Adrenal gland (tissue), 12 donors: ENCODE measurements around the gene DLGAP4. TPM values are rescaled to one million over a fixed set of nuclear protein-coding genes. Genes with fewer than 3 reads are reported as not detected.
A peak's percentile ranks its signal among the peaks of the same experiment; 100 is the strongest.
"Not testable (repeated sequence)": the region's sequence is repeated elsewhere in the genome, so short reads cannot be mapped to it uniquely, and the experiment has no call there.

ENCODE experiments used
- DNase-seq, 7 donors: peaks; one replicate each; pipeline ENCODE4 v3.0.0-alpha.2; 2019 to 2020
- H3K27ac ChIP-seq, 5 donors: fragments of 200-600 bp; sonication (generic) in 4 of 5; 1 replicate in 3 of 5; 2 replicates in 2 of 5; pipeline versions ENCODE4 v1.5.1 to v1.8.0; 2016 to 2020; ENCODE audit warnings: mild to moderate bottlenecking in 1 of 5
- H3K27me3 ChIP-seq: fragments of 200-600 bp; 2 replicates; pipeline ENCODE4 v1.8.0; 2021
- H3K36me3 ChIP-seq, 2 donors: fragments of 200-600 bp; replicated peaks in 1 of 2; 1 replicate in 1 of 2; 2 replicates in 1 of 2; pipeline versions ENCODE4 v1.5.1 to v1.8.0; 2018 to 2022
- H3K4me1 ChIP-seq, 2 donors: fragments of 200-600 bp; replicated peaks in 1 of 2; 1 replicate in 1 of 2; 2 replicates in 1 of 2; pipeline versions ENCODE4 v1.5.1 to v1.8.0; 2018 to 2021
- H3K4me3 ChIP-seq, 4 donors: fragments of 200-600 bp; sonication (generic) in 3 of 4; one replicate each; pipeline ENCODE4 v1.5.1; 2016 to 2018
- H3K9me3 ChIP-seq, 3 donors: fragments of 200-600 bp; sonication (generic) in 1 of 3; replicated peaks in 1 of 3; 1 replicate in 2 of 3; 2 replicates in 1 of 3; pipeline versions ENCODE4 v1.5.1 to v1.8.0; 2016 to 2021
- CTCF ChIP-seq, 6 experiments: fragments of 450-650 bp in 4 of 6; fragments of 200-600 bp in 2 of 6; sonication (generic) in 1 of 6; IDR thresholded peaks; 1 replicate in 5 of 6; 2 replicates in 1 of 6; pipeline versions ENCODE4 v1.5.1 to v1.8.0; 2016 to 2021; ENCODE audit warnings: antibody characterized with exemption in 6 of 6, mild to moderate bottlenecking in 2 of 6, moderate library complexity in 1 of 6
- POLR2A ChIP-seq, 2 donors: fragments of 450-650 bp; IDR thresholded peaks; one replicate each; pipeline ENCODE4 v1.6.1; 2017; ENCODE audit warnings: antibody characterized with exemption in 2 of 2, mild to moderate bottlenecking in 2 of 2, moderate library complexity in 1 of 2
- WGBS, 4 donors: extraction: QIAGEN DNeasy Blood & Tissue Kit in 2 of 4; methylation state at CpG; one replicate each; pipeline versions ENCODE4 v1.1.5 to v1.1.7; 2013 to 2017; 5-methylcytosine and 5-hydroxymethylcytosine counted together
- intact Hi-C, 2 donors: fragments of 100-400 bp; cut with DNase I; formaldehyde crosslinking; loops; one replicate each; pipeline versions ENCODE4 v1.14.1 to v1.15.0; 2022 to 2023
- polyA plus RNA-seq, 3 donors: library from polyadenylated mRNA; stranded (reverse); fragments of 200-250 nt in 2 of 3; fragments of 350-450 nt in 1 of 3; fragmentation: Illumina TruSeq in 1 of 3; extraction: RNeasy Lipid Tissue Mini Kit (QIAGEN cat#74804) in 1 of 3; gene quantifications; one replicate each; pipeline ENCODE4 v1.2.3, GENCODE V29; 2013 to 2014
- total RNA-seq, 9 donors: library from RNA; depleted of rRNA in 4 of 9; stranded (reverse); fragments of >200 nt in 4 of 9; fragments of 120-200 nt in 1 of 9; fragmentation: NEBNext Ultra II Directional in 1 of 9; extraction: Animal tissue kit (Norgen Biotek cat#: 25700) in 1 of 9; gene quantifications; one replicate each; pipeline versions ENCODE4 v1.1.0 to v1.2.4, GENCODE V29; 2013 to 2023
- donor health status: healthy with polysubstance abuse.
- donor health status: Bipolar disorder and iron deficiency.
- donor health status: DM: yes; HTN: yes; CAD: no.
- donor health status: DM: no; HTN: no; CAD: no.
- donor health status: DM: no; HTN: no; CAD: no.
- donor health status: DM: yes; HTN: yes; CAD: no.

The DLGAP4 gene
- total and polyA plus RNA-seq, 12 donors: 13.5 to 95.2 (median 64.0) TPM

- intact Hi-C loops: loop anchor here in 1 of 2 donors (5.0 kb wide), 1 partner anchor 54 kb away; no protein-coding TSS in a partner anchor
- no peak overlapping the region for H3K4me3 ChIP-seq
- WGBS, 4 donors: 48 to 66% (median 54%) methylated on average over 1 of the region's 1 CpG
- H3K27ac ChIP-seq: peak overlapping the region in 2 of 5 donors; percentile 55 to 77
- peaks cover 0 to 40% of the 10 kb centered on the region in 2 donors for H3K36me3 ChIP-seq
- no peak for DNase-seq
- no peaks in the 10 kb centered on the region for H3K9me3 ChIP-seq
- peaks cover 23 to 44% of the 10 kb centered on the region in 2 donors for H3K4me1 ChIP-seq
- TF ChIP-seq POLR2A (IDR thresholded peaks at IDR 0.05): no peak
- no peak for TF ChIP-seq CTCF (IDR thresholded peaks at IDR 0.05)
- no peaks in the 10 kb centered on the region for H3K27me3 ChIP-seq
These were observed 215.4 kb downstream of the DLGAP4 start for GRCh38 chr20:36521526-36521925.

GRCh38 chr20:36522412-36522811 lies 216.3 kb downstream of the DLGAP4 start:
- not testable (repeated sequence) for H3K4me3 ChIP-seq, DNase-seq, H3K27me3 ChIP-seq, H3K9me3 ChIP-seq
- peaks cover 26 to 51% of the 10 kb centered on the region in 2 donors for H3K4me1 ChIP-seq
- 87 to 97% (median 88%) methylated on average over 7 of the region's 7 CpGs for WGBS, 4 donors
- H3K27ac ChIP-seq: peak overlapping the region in 1 of 5 donors; percentile 77
- intact Hi-C loops: loop anchor here in 1 of 2 donors (5.0 kb wide), 1 partner anchor 55 kb away; no protein-coding TSS in a partner anchor
- peaks cover 0 to 49% of the 10 kb centered on the region in 2 donors for H3K36me3 ChIP-seq

DNA sequence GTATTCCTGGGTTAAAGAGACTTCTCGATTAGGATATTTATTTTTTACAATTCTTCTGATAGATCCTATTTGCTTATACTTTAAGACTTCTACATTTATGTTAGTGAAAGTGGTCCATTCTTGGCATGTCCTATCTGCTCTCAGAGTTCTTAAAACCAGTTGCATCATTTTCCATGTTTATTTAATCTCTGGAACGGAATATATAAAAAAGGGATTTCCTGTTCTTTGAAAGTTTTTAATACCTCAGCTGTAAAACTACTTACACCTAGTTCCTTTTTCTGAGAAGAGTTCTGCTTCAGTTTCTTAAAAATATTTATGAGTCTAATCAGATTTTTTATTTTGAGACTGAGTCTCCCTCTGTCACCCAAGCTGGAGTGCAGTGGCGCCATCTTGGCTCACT lies 217.2 kb downstream of the DLGAP4 start:
- H3K36me3 ChIP-seq: peaks cover 0 to 48% of the 10 kb centered on the region in 2 donors
- H3K4me1 ChIP-seq: peaks cover 26 to 53% of the 10 kb centered on the region in 2 donors
- no peak overlapping the region for H3K27ac ChIP-seq
- H3K4me3 ChIP-seq: no peak overlapping the region
- TF ChIP-seq CTCF (IDR thresholded peaks at IDR 0.05) (no peak), POLR2A (IDR thresholded peaks at IDR 0.05) (no peak)
- intact Hi-C loops: loop anchor here in 1 of 2 donors (5.0 kb wide), 1 partner anchor 56 kb away; no protein-coding TSS in a partner anchor
- no peaks in the 10 kb centered on the region for H3K9me3 ChIP-seq
- no peak for DNase-seq
- WGBS, 4 donors: 69 to 84% (median 80%) methylated on average over 3 of the region's 3 CpGs
- H3K27me3 ChIP-seq: no peaks in the 10 kb centered on the region

GRCh38 chr20:36525620-36526365 lies 219.7 kb downstream of the DLGAP4 start:
- DNase-seq: peak in 1 of 7 donors; percentile 19
- Histone ChIP-seq H3K9me3 (no peaks in the 10 kb centered on the region), H3K27me3 (no peaks in the 10 kb centered on the region), H3K4me1 (peaks cover 18 to 37% of the 10 kb centered on the region in 2 donors), H3K27ac (peak overlapping the region; percentile 80 to 94 (median 86)), H3K4me3 (no peak overlapping the region), H3K36me3 (peaks cover 0 to 48% of the 10 kb centered on the region in 2 donors)
- TF ChIP-seq POLR2A (IDR thresholded peaks at IDR 0.05) (no peak), CTCF (IDR thresholded peaks at IDR 0.05) (no peak)
- 70 to 85% (median 77%) methylated on average over 8 to 17 of the region's 17 CpGs for WGBS, 4 donors
- intact Hi-C loops: no loop called here
